H1 (cell line): ENCODE measurements around the gene ARFRP1. TPM values are rescaled to one million over a fixed set of nuclear protein-coding genes. Genes with fewer than 3 reads are reported as not detected.
A peak's percentile ranks its signal among the peaks of the same experiment; 100 is the strongest.

ENCODE experiments used
- CTCF ChIA-PET: fragments of 300-600 bp; sonication (Branson Sonifier 250); formaldehyde crosslinking; loops from one replicate; lab custom pipeline; 2021; ENCODE audit not compliant: partially characterized antibody; lab: Charles Lee
- POLR2A ChIA-PET: fragments of 300-600 bp; sonication (Branson Sonifier 250); formaldehyde crosslinking; loops from one replicate; lab custom pipeline; 2021; ENCODE audit warnings: inconsistent platforms; ENCODE audit not compliant: partially characterized antibody; lab: Charles Lee
- DNase-seq, 2 experiments: peaks; one replicate each; pipeline versions ENCODE4 v3.0.0 to v3.0.0-alpha.2; 2010 to 2022; ENCODE audit warnings: low spot score in 2 of 2, low read depth in 1 of 2, mixed read lengths in 1 of 2
- FAIRE-seq: peaks from 2 replicates; lab custom pipeline; 2011; peaks lifted over from hg19 to GRCh38; lab: Jason Lieb, UNC
- H2AFZ ChIP-seq: 2 replicates; pipeline ENCODE4 v1.8.1; 2012; ENCODE audit warnings: low read length, inconsistent platforms
- H2AK5ac ChIP-seq: 2 replicates; pipeline ENCODE4 v1.6.1; 2013; ENCODE audit warnings: low read depth, low read length
- H2BK120ac ChIP-seq: replicated peaks from 2 replicates; pipeline ENCODE3; 2013; ENCODE audit warnings: low read depth, low read length, inconsistent platforms
- H2BK12ac ChIP-seq: 2 replicates; pipeline ENCODE4 v1.6.1; 2013; ENCODE audit warnings: low read depth, low read length
- H2BK15ac ChIP-seq: 2 replicates; pipeline ENCODE4 v1.6.1; 2013; ENCODE audit warnings: low read length
- H2BK20ac ChIP-seq: 2 replicates; pipeline ENCODE4 v1.6.1; 2013; ENCODE audit warnings: low read length
- H2BK5ac ChIP-seq: 2 replicates; pipeline ENCODE4 v1.6.1; 2013; ENCODE audit warnings: low read depth, low read length
- H3K14ac ChIP-seq: 2 replicates; pipeline ENCODE4 v1.6.1; 2013; ENCODE audit warnings: inconsistent platforms; ENCODE audit not compliant: insufficient read length
- H3K18ac ChIP-seq: 2 replicates; pipeline ENCODE4 v1.6.1; 2013; ENCODE audit warnings: low read length; ENCODE audit errors: extremely low read depth
- H3K23ac ChIP-seq: 2 replicates; pipeline ENCODE4 v1.6.1; 2013; ENCODE audit warnings: inconsistent platforms; ENCODE audit not compliant: insufficient read length
- H3K23me2 ChIP-seq: 2 replicates; pipeline ENCODE4 v1.6.1; 2013; ENCODE audit warnings: low read depth, low read length
- H3K27ac ChIP-seq: 2 replicates; pipeline ENCODE4 v1.6.1; 2011; ENCODE audit warnings: low read depth, low read length, inconsistent platforms
- H3K27me3 ChIP-seq, 4 experiments: replicated peaks in 1 of 4; 1 replicate in 1 of 4; 2 replicates in 3 of 4; pipeline versions ENCODE4 v1.6.1 to v1.8.1; 2011 to 2013; ENCODE audit warnings: low read length in 3 of 4, mild to moderate bottlenecking in 3 of 4, inconsistent platforms in 2 of 4, mixed read lengths in 2 of 4, moderate library complexity in 1 of 4; ENCODE audit not compliant: control insufficient read depth in 3 of 4, insufficient read depth in 3 of 4; ENCODE audit errors: extremely low read depth in 1 of 4
- H3K36me3 ChIP-seq, 4 experiments: 2 replicates each; pipeline versions ENCODE4 v1.6.1 to v1.8.1; 2011 to 2013; ENCODE audit warnings: mild to moderate bottlenecking in 4 of 4, low read length in 3 of 4, moderate library complexity in 2 of 4, control low read depth in 1 of 4, inconsistent platforms in 1 of 4; ENCODE audit not compliant: insufficient read depth in 4 of 4, control insufficient read depth in 2 of 4
- H3K4ac ChIP-seq: replicated peaks from 2 replicates; pipeline ENCODE3; 2013; ENCODE audit warnings: low read length, low read depth, mixed read lengths, inconsistent platforms; ENCODE audit not compliant: insufficient read length
- H3K4me1 ChIP-seq, 4 experiments: replicated peaks in 1 of 4; 1 replicate in 1 of 4; 2 replicates in 3 of 4; pipeline versions ENCODE4 v1.6.1 to v1.8.1; 2011 to 2013; ENCODE audit warnings: low read length in 3 of 4, inconsistent platforms in 2 of 4, mixed read lengths in 1 of 4; ENCODE audit not compliant: insufficient read depth in 4 of 4, control insufficient read depth in 3 of 4
- H3K4me2 ChIP-seq, 2 experiments: 2 replicates each; pipeline versions ENCODE4 v1.6.1 to v1.8.1; 2011 to 2013; ENCODE audit warnings: low read depth in 2 of 2, low read length in 2 of 2, control low read depth in 1 of 2, inconsistent platforms in 1 of 2, mild to moderate bottlenecking in 1 of 2; ENCODE audit not compliant: insufficient read depth in 1 of 2
- H3K4me3 ChIP-seq, 4 experiments: fragments of 200-600, 300-600 bp in 1 of 4; sonication (generic), shearing (Covaris generic), sonication (Bioruptor Twin) in 1 of 4; 2 replicates each; pipeline versions ENCODE4 v1.5.1 to v1.8.1; 2011 to 2016; ENCODE audit warnings: low read length in 4 of 4, low read depth in 3 of 4, control low read depth in 2 of 4, inconsistent platforms in 2 of 4, mild to moderate bottlenecking in 2 of 4, mixed read lengths in 1 of 4, moderate library complexity in 1 of 4; ENCODE audit not compliant: insufficient read depth in 2 of 4; ENCODE audit errors: extremely low read depth in 1 of 4
- H3K56ac ChIP-seq: replicated peaks from 2 replicates; pipeline ENCODE3; 2013; ENCODE audit warnings: low read depth, mild to moderate bottlenecking, mixed read lengths, low read length, inconsistent platforms; ENCODE audit not compliant: insufficient read length
- H3K79me1 ChIP-seq: 2 replicates; pipeline ENCODE4 v1.6.1; 2013; ENCODE audit warnings: low read depth, low read length, control low read depth
- H3K79me2 ChIP-seq, 2 experiments: 2 replicates each; pipeline versions ENCODE4 v1.6.1 to v1.8.1; 2012 to 2013; ENCODE audit warnings: low read length in 2 of 2, mild to moderate bottlenecking in 2 of 2, inconsistent platforms in 1 of 2; ENCODE audit not compliant: insufficient read depth in 2 of 2, control insufficient read depth in 1 of 2
- H3K9ac ChIP-seq, 4 experiments: replicated peaks in 1 of 4; 1 replicate in 1 of 4; 2 replicates in 3 of 4; pipeline versions ENCODE4 v1.6.1 to v1.8.1; 2011 to 2013; ENCODE audit warnings: low read depth in 3 of 4, low read length in 3 of 4, control low read depth in 2 of 4, mild to moderate bottlenecking in 2 of 4, moderate library complexity in 2 of 4, inconsistent platforms in 1 of 4; ENCODE audit errors: extremely low read depth in 1 of 4
- H3K9me3 ChIP-seq, 2 experiments: 2 replicates each; pipeline versions ENCODE4 v1.6.1 to v1.8.1; 2012 to 2013; ENCODE audit warnings: mild to moderate bottlenecking in 2 of 2, moderate library complexity in 2 of 2, control low read depth in 1 of 2, inconsistent platforms in 1 of 2, low read depth in 1 of 2, low read length in 1 of 2, mixed read lengths in 1 of 2; ENCODE audit not compliant: insufficient read depth in 2 of 2
- H4K20me1 ChIP-seq, 2 experiments: replicated peaks in 1 of 2; 2 replicates each; pipeline versions ENCODE3 to v1.8.1; 2011 to 2013; ENCODE audit warnings: inconsistent platforms in 2 of 2, low read length in 2 of 2, mild to moderate bottlenecking in 1 of 2; ENCODE audit not compliant: insufficient read depth in 2 of 2, control insufficient read depth in 1 of 2
- H4K5ac ChIP-seq: 2 replicates; pipeline ENCODE4 v1.6.1; 2013; ENCODE audit warnings: low read length, low read depth, mixed read lengths, inconsistent platforms; ENCODE audit not compliant: insufficient read length
- H4K8ac ChIP-seq: 2 replicates; pipeline ENCODE4 v1.8.0; 2013; ENCODE audit warnings: mild to moderate bottlenecking, moderate library complexity, low read length, inconsistent platforms; ENCODE audit not compliant: insufficient read depth; ENCODE audit errors: extremely low read depth
- H4K91ac ChIP-seq: replicated peaks from 2 replicates; pipeline ENCODE3; 2013; ENCODE audit warnings: low read length, mixed read lengths, inconsistent platforms; ENCODE audit not compliant: insufficient read length
- JUN ChIP-seq: IDR thresholded peaks from 2 replicates; pipeline ENCODE4 v1.6.1; 2011; ENCODE audit warnings: low read depth, mild to moderate bottlenecking, improper control_type of control experiment, low read length
- NRF1 ChIP-seq: IDR thresholded peaks from 2 replicates; pipeline ENCODE4 v1.6.1; 2011; ENCODE audit warnings: mild to moderate bottlenecking, low read depth, low read length, improper control_type of control experiment
- POLR2AphosphoS5 ChIP-seq: IDR thresholded peaks from 2 replicates; pipeline ENCODE4 v1.6.1; 2011; ENCODE audit warnings: low read depth, low read length
- WGBS, 2 experiments: shearing (Covaris generic) in 1 of 2; methylation state at CpG; one replicate each; pipeline versions ENCODE4 v1.1.6 to v1.1.7; 2013 to 2015; ENCODE audit warnings: low lambda C conversion rate in 2 of 2, mixed read lengths in 2 of 2, inconsistent platforms in 1 of 2, low coverage in 1 of 2, missing lambda C conversion rate in 1 of 2; ENCODE audit not compliant: insufficient replicate concordance in 2 of 2, insufficient coverage in 1 of 2, insufficient read length in 1 of 2; ENCODE audit errors: extremely low coverage in 1 of 2, missing lambda C conversion rate in 1 of 2; 5-methylcytosine and 5-hydroxymethylcytosine counted together
- polyA plus RNA-seq, 7 experiments: library from polyadenylated mRNA; depleted of rRNA in 3 of 7; stranded (reverse) in 5 of 7; unstranded in 2 of 7; fragments of >200 nt in 5 of 7; fragments of 200-250 nt in 2 of 7; gene quantifications; 1 replicate in 5 of 7; 2 replicates in 1 of 7; 4 replicates in 1 of 7; pipeline versions ENCODE4 v1.2.1 to v1.2.3, GENCODE V29; 2011 to 2013; ENCODE audit warnings: missing spikeins in 2 of 7, mixed read lengths in 2 of 7
- total RNA-seq: library from RNA; stranded (reverse); fragmentation: NEBNext Ultra II Directional; extraction: Animal tissue kit (Norgen Biotek cat#: 25700); gene quantifications from 2 replicates; pipeline ENCODE4 v1.2.1, GENCODE V29; 2021

ARFRP1 gene
- total and polyA plus RNA-seq, 2 of the 8 experiments (the other 6 are each of a cell fraction or from before 2014, with no cell fraction given), result 12.9 to 22.9 TPM

DNA sequence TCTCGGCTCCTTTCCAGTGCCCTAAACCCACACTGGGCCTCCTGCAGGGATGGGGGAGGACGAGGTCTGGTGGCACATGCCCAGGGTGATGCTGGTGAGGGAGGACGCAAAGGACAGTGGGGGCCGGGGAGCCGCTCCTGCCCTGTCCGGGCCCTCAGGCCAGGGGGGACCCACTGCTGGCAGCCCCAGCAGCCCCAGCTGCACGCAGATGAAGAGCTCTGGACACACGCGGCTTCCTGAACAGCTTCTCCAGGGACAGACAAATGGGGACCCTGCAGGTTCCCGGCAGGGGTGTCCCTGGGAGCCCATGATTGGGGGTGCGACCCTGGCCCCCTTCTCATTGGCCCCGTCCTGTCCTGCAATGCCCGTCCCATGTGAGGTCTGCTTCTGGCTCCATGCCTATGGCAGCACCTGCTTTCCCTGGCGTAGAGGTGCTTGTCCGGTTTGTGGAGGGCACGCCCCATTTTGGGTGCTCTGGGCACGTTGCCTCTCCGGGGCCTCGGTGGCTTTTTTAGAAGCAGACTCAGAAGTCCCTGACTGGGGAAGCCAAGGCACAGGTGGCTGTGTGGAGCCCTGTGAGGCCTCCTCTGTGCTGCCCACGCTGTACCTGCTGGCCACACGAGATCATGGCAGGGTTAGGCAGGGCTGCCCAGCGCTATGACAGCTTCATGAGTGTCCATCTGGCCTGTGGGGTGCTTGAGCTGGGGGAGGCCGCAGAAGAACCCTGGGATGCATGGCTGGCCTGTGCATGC is 26.7 kb downstream of the ARFRP1 start:
- Histone ChIP-seq H3K79me2 (no peaks in the 10 kb centered on the region), H2BK20ac (no peak overlapping the region), H3K27me3 (no peaks in the 10 kb centered on the region), H3K23me2 (no peaks in the 10 kb centered on the region; the same call in 1 of the 2 replicates), H3K56ac (no peak overlapping the region), H4K8ac (no peak overlapping the region), H4K91ac (no peak overlapping the region), H3K4me1 (no peaks in the 10 kb centered on the region), H2BK15ac (no peak overlapping the region), H4K5ac (no peak overlapping the region), H3K36me3 (peaks cover 0 to 5% (median 2%) of the 10 kb centered on the region in 4 experiments; a peak in 4 of 8 replicates), H3K23ac (no peak overlapping the region), H3K79me1 (no peaks in the 10 kb centered on the region), H3K4me2 (no peak overlapping the region), H2BK5ac (no peak overlapping the region), H3K14ac (no peak overlapping the region), H3K18ac (no peak overlapping the region), H2BK12ac (no peak overlapping the region), H2AK5ac (no peak overlapping the region), H3K27ac (no peak overlapping the region), H4K20me1 (peaks cover 0 to 7% of the 10 kb centered on the region in 2 experiments), H3K9me3 (no peaks in the 10 kb centered on the region), H2AFZ (no peak overlapping the region), H2BK120ac (no peak overlapping the region), H3K9ac (no peak overlapping the region), H3K4me3 (no peak overlapping the region), H3K4ac (no peak overlapping the region)
- ChIA-PET POLR2A (interaction anchor here (1.1 to 1.8 kb wide), 5 partner anchors 7 to 102 kb away, joined by 3 to 6 read pairs (median 6); partner anchors contain the start of gene RTEL1), CTCF (interaction anchor here (0.6 kb wide), 2 partner anchors 321 to 939 kb away, joined by 3 read pairs; no protein-coding TSS in a partner anchor)
- FAIRE-seq (no peak), DNase-seq (no peak)
- TF ChIP-seq JUN (no peak), POLR2AphosphoS5 (0 out of 2 replicates have a peak, but pooled peaks have one; percentile 18), NRF1 (no peak)
- WGBS, 2 experiments, result 92% methylated on average over 23 of the region's 23 CpGs; no CpG with 5 or more reads in 1 of the 2 experiments
